ENCODE results near the gene METTL16.
A peak's percentile ranks its signal among the peaks of the same experiment; 100 is the strongest.
"Not testable (repeated sequence)": the region's sequence is repeated elsewhere in the genome, so short reads cannot be mapped to it uniquely, and the experiment has no call there.

The METTL16 gene

GRCh38 chr17:2511462-2512369 is at the start of gene METTL16:
TSS of gene METTL16 (minus strand) at chr17:2511888. CDS start at chr17:2502331, 9,557 bp downstream.
- DNase-seq (ENCODE audit: extremely low spot score, insufficient read length, low read depth) (peak; percentile 97), FAIRE-seq (peak; percentile 99)

GRCh38 chr17:2560658-2561057 is 49.0 kb upstream of the METTL16 start:
- DNase-seq (ENCODE audit: extremely low spot score, insufficient read length, low read depth) (no peak), FAIRE-seq (no peak)

GRCh38 chr17:2551928-2552327 is 40.2 kb upstream of the METTL16 start:
- no peak for DNase-seq (ENCODE audit: extremely low spot score, insufficient read length, low read depth)
- FAIRE-seq: no peak

- FAIRE-seq: no peak
- no peak for DNase-seq (ENCODE audit: extremely low spot score, insufficient read length, low read depth)
Measured at GRCh38 chr17:2551493-2551892, 39.8 kb upstream of the METTL16 start.

- no peak for FAIRE-seq
- DNase-seq (ENCODE audit: extremely low spot score, insufficient read length, low read depth): no peak
Measured at GRCh38 chr17:2549392-2550211, 37.9 kb upstream of the METTL16 start.

- not testable (repeated sequence) for FAIRE-seq; DNase-seq (ENCODE audit: extremely low spot score, insufficient read length, low read depth)
Measured at GRCh38 chr17:2548026-2548425, 36.3 kb upstream of the METTL16 start.

GRCh38 chr17:2547176-2547575 is 35.5 kb upstream of the METTL16 start:
- DNase-seq (ENCODE audit: extremely low spot score, insufficient read length, low read depth) (no peak), FAIRE-seq (no peak)

- no peak for DNase-seq (ENCODE audit: extremely low spot score, insufficient read length, low read depth)
- no peak for FAIRE-seq
Measured at GRCh38 chr17:2545393-2545792, 33.7 kb upstream of the METTL16 start.

- DNase-seq (ENCODE audit: extremely low spot score, insufficient read length, low read depth): peak; percentile 5
- no peak for FAIRE-seq
Measured at GRCh38 chr17:2542456-2542855, 30.8 kb upstream of the METTL16 start.

GRCh38 chr17:2542056-2542455 is 30.4 kb upstream of the METTL16 start:
- FAIRE-seq: no peak

GRCh38 chr17:2537579-2537978 is 25.9 kb upstream of the METTL16 start:
- not testable (repeated sequence) for DNase-seq (ENCODE audit: extremely low spot score, insufficient read length, low read depth); FAIRE-seq

More at GRCh38 chr17:2542056-2542455, 30.4 kb upstream of the METTL16 start:
- no peak for DNase-seq (ENCODE audit: extremely low spot score, insufficient read length, low read depth)

- no peak for DNase-seq (ENCODE audit: extremely low spot score, insufficient read length, low read depth)
- FAIRE-seq: no peak
Measured at GRCh38 chr17:2532146-2532720, 20.5 kb upstream of the METTL16 start.

GRCh38 chr17:2531243-2531954 is 19.7 kb upstream of the METTL16 start:
- not testable (repeated sequence) for DNase-seq (ENCODE audit: extremely low spot score, insufficient read length, low read depth)
- FAIRE-seq: peak; percentile 41

GRCh38 chr17:2521775-2522410 is 10.2 kb upstream of the METTL16 start:
- FAIRE-seq; DNase-seq (ENCODE audit: extremely low spot score, insufficient read length, low read depth): not testable (repeated sequence)

- no peak for DNase-seq (ENCODE audit: extremely low spot score, insufficient read length, low read depth)
- no peak for FAIRE-seq
Measured at GRCh38 chr17:2521257-2521656, 9.6 kb upstream of the METTL16 start.

- FAIRE-seq (no peak), DNase-seq (ENCODE audit: extremely low spot score, insufficient read length, low read depth) (no peak)
Measured at GRCh38 chr17:2517539-2517938, 5.9 kb upstream of the METTL16 start.

- FAIRE-seq (peak; percentile 21), DNase-seq (ENCODE audit: extremely low spot score, insufficient read length, low read depth) (no peak)
Measured at GRCh38 chr17:2511138-2511461, 588 bp downstream of the METTL16 start.

- FAIRE-seq (no peak), DNase-seq (ENCODE audit: extremely low spot score, insufficient read length, low read depth) (no peak)
Measured at GRCh38 chr17:2510559-2510958, 1.1 kb downstream of the METTL16 start.

- DNase-seq (ENCODE audit: extremely low spot score, insufficient read length, low read depth): no peak
- FAIRE-seq: no peak
Measured at GRCh38 chr17:2508035-2508434, 3.7 kb downstream of the METTL16 start.
